HG03565 (cell line): Measurements from ENCODE around the gene YPEL2.

ENCODE experiments used
- ATAC-seq: cut with Tn5 transposase; IDR thresholded peaks from one replicate; pipeline ENCODE4 v1.9.1; 2021; ENCODE audit warnings: mild to moderate bottlenecking, moderate library complexity; ENCODE audit not compliant: unreplicated experiment

The YPEL2 gene

GRCh38 chr17:59427996-59428395, 96.5 kb downstream of the YPEL2 start:
- ATAC-seq, result no peak

DNA sequence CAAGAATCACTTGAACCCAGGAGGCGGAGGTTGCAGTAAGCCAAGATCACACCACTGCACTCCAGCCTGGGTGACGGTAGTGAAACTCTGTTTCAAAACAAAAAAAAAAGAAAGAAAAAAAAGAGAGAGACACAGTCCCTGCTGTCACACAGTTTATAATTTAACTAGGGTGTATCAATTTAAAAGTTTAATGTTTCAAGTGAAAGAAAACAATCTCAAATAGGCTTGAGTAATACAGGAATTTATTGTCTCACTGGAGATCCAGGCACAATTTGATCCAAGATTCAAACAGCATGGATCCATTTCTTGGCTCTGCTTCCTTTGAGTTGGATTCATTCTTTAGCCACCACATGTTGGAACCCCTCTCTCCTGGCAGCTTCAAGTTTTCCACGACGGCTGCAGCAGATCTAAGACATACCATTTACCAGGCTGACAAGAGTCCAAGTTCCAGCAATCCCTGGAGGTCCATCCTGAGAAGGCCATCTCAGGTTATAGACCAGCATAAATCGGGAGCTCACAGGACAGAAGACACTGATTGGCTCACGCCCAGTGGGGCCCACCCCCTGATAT, 97.5 kb downstream of the YPEL2 start:
- no peak for ATAC-seq

DNA sequence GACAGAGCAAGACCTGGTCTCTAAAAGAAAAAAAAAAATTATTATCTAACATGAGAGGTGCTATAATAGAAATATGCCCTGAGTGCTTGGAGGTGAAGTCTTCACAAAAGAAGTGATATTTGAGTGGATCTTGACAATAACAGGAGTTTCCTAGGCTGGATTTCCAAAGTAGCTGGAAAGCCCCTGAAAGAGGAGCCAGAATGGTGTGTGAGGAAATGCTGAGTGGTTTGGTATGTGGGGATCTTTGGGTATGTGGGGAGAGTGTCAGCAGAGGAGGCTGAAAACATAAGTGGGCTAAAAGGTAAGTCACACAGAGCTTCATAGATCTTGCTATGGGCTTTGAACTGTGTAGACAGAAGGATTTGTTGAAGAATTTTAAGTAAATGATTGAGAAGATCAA, 100.1 kb downstream of the YPEL2 start:
- no peak for ATAC-seq

- ATAC-seq, result no peak
Measured at GRCh38 chr17:59432657-59433056, 101.2 kb downstream of the YPEL2 start.

DNA sequence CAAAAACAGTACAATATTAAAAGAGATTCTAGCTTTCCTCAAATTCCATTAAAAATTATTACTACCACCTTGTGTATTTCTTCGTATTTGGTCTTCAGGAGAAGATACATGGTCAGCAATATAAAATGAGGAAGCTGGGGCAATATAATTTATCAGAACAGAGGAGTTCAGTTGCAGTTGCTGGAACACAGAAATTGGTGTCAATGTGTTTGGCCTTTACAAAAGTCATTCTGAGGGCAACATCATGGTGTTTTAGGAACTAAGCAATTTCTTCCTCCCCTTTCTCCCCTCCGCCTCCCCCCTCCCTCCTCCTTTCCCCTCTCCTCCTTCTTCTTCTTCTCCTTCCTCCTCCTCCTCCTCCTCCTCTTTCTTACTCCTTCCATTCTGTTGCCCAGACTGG, 102.1 kb downstream of the YPEL2 start:
- ATAC-seq, result no peak

- no peak for ATAC-seq
Measured at GRCh38 chr17:59434429-59434828, 103.0 kb downstream of the YPEL2 start.

DNA sequence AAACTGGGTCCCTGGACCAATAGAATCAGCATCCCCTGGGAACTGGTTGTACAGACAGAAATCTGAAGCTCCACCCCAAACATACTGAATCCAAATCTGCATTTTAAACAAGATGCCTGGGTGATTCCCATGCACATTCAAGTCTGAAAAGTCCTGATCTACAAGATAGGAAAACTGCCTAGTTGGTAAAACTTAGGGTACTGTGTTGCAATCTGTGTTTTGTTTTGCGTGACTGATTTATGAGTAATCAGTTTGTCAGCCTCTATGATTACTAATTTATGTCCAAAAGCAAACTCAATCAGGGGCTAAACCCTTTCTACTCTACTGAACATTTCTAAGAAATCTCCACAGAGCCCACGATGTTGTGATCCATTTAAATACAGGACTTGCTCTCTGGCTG, 103.8 kb downstream of the YPEL2 start:
- no peak for ATAC-seq

DNA sequence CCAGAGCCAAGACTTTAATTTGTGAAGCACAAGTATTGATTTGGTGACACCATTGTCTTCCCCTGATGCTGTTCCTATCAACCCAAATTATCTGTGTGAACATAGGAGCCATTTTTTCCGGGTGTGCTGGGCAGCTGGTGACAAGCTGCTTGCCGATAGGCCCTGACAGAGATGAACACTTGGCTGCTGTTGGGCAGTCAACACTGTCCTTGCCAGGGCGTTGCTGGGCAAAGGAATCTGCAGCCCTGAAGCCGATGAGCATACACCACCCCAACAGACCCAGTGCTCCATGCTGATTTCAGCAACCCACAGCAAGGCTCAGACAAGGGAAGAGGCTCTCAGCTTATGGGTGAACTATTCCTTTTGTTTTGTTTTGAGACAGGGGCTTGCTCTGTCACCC, 105.4 kb downstream of the YPEL2 start:
- no peak for ATAC-seq

GRCh38 chr17:59437791-59438281, 106.4 kb downstream of the YPEL2 start:
- no peak for ATAC-seq

DNA sequence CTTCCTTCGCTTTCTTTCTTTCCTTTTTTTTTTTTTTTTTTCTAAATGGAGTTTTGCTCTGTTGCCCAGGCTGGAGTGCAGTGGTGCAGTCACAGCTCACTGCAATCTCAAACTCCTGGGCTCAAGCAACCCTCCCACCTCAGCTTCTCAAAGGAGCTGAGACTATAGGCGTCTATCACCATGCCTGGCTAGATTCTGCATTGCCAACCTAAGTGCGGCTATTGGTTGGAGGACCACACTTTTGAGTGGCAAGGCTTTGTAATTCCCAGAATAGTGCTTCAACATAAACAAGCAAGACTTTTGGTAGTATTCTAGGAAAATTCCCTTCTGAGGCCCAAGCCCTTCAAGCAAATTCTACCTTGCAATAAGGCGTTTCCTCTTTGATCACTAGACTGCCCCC, 107.8 kb downstream of the YPEL2 start:
- no peak for ATAC-seq

- ATAC-seq, result no peak
Measured at GRCh38 chr17:59439741-59440211, 108.3 kb downstream of the YPEL2 start.

GRCh38 chr17:59440757-59441463, 109.5 kb downstream of the YPEL2 start:
- no peak for ATAC-seq

GRCh38 chr17:59441464-59442096, 110.1 kb downstream of the YPEL2 start:
- no peak for ATAC-seq

GRCh38 chr17:59443106-59443505, 111.7 kb downstream of the YPEL2 start:
- no peak for ATAC-seq
